ENCODE measurements around the gene CDH23.

Gene CDH23

GRCh38 chr10:71812016-71812912, 415.5 kb downstream of the CDH23 start:
- no peak for DNase-seq

GRCh38 chr10:71812913-71813590, 416.3 kb downstream of the CDH23 start:
- DNase-seq: no peak

DNA sequence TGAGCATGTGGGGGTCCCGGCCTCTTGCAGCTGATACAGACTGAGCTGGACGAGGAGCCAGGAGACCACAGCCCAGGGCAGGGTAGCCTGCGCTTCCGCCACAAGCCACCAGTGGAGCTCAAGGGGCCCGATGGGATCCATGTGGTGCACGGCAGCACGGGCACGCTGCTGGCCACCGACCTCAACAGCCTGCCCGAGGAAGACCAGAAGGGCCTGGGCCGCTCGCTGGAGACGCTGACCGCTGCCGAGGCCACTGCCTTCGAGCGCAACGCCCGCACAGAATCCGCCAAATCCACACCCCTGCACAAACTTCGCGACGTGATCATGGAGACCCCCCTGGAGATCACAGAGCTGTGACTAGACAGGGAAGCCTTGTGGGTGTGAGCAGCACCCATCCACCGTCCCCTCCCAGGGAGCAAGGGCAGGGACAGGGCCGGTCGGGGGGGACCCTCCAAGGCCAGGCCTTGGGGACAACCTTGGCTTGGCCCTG, 418.2 kb downstream of the CDH23 start:
- no peak for DNase-seq

- DNase-seq: no peak
Observed at GRCh38 chr10:71815515-71816130, 418.9 kb downstream of the CDH23 start.

GRCh38 chr10:71816421-71816851, 419.7 kb downstream of the CDH23 start:
- DNase-seq: no peak

- no peak for DNase-seq
Observed at GRCh38 chr10:71816936-71817618, 420.4 kb downstream of the CDH23 start.

GRCh38 chr10:71817831-71818655, 421.3 kb downstream of the CDH23 start:
- DNase-seq: no peak

DNA sequence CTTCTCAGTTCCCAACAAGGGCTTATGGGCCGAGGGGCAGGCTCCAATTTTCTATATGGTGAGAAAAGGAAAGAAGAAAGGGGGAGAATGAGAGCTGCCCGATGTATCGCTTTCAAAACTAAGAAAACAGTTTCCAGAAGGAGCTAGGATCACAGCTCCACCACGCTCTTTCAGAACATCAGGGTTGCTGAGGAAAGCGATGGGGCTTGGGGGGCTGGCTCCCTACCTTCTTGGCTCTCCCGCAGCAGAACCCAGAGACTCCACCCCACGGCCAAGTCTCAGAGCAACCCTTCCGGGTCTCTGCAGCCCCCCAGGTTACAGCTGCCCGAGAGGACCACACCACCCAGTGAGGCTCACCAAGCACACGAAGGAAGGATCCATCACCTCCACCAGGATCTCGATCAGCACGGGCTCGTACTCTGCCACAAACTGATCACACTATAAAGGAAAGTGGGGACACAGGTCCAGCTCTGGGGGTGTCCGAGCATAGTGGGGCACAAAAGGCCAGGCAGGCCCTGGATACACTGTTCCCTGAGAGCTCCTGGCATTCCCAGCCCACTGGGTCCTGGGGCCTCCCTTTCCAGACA, 422.0 kb downstream of the CDH23 start:
- no peak for DNase-seq

GRCh38 chr10:71819441-71819861, 422.7 kb downstream of the CDH23 start:
- no peak for DNase-seq

- DNase-seq: no peak
Observed at GRCh38 chr10:71819985-71820384, 423.3 kb downstream of the CDH23 start.

DNA sequence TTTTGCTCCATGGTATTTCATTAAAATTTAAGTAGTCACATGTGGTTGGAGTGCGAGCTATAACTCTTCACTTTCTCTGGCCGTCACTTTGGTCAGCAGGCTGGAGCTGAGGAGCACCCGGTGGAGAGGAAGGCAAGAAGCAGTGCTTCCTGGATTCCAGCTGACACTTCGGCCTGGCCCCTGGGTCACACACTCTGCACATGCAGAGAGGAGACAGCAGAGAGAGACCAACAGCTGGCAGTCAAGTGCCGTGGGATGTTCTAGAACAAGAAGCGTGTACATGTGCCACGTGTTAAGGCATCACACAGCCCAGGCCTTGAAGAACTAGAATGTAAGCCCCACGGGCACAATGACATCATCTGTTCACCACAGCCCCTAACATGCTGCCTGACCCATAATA, 424.2 kb downstream of the CDH23 start:
- no peak for DNase-seq

GRCh38 chr10:71821909-71822763, 425.4 kb downstream of the CDH23 start:
- no peak for DNase-seq

DNA sequence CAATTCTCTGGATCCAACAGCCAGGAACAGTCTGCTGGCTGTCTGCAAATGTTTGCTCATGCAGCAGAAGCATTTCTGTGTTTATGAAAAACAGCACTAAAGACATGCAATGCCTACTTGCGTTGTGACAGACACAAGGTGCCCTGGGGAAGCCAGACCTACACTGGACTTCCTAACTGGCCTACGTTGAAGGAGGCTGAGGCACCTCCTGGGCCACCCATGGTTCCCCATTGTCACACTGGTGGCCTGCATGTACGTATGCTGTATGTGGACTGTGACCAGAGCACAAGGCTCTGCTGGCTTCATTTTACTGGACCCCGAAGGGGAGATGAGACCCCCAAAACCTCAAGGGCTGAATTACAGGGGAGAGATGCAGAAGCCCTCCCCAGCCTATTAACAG, 426.6 kb downstream of the CDH23 start:
- DNase-seq: no peak

DNA sequence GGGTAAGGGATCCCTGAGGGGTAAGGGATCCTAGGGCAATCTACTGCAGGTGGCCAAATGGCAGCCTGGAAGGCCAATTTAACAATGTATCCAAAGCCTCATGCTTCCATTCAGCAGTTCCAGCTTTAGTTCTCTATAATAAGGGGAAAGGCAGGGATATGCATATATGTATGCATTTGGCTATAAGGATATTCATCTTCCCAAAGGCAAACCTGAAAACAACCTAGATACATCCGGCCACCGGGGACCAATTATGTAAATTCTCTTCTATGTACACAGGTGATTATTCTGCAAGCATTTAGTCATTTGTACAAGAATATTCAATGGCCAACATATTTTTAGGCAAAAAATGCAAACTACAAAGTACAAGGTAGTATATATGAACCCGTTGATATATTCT, 427.6 kb downstream of the CDH23 start:
- DNase-seq: no peak

GRCh38 chr10:71825217-71825616, 428.5 kb downstream of the CDH23 start:
- DNase-seq: no peak

DNA sequence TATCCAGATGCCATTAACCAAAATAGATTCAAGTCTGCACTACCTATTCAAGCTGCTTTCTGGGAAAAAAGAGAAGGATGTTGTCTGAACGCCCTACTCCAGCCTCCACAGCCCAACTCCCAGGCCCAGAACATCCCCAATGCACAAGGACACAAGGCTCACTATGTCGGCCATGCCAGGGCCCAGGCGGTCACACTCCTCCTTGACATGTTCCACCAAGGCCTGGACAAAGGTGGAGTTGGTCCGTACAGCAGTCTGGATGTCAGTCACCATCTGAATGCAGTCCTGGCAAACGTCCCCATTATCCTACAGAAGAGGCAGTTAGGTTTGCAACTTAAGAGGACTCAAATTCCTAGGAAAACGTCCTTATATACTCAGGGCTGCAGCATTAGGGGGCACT, 431.1 kb downstream of the CDH23 start:
- DNase-seq: no peak

DNA sequence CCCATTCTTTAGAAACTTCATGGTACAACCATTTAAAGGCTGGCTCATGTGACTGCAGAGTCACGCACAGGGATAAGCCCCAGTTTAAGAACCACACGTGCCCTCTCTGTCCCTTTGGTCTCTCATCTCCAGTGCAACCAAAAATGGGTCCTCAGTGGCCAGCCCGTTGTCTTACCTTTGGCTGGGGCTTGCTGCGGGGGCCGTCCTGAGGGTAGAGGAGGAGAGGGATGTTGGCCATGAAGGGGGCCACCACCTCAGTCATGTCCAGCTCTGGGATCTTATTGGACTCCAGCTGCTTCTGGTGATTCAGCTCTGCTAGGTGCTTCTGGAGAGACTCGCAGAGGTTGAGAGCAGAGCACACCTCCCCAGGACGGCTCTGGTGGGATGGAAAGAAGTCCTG, 432.0 kb downstream of the CDH23 start:
- DNase-seq: no peak

DNA sequence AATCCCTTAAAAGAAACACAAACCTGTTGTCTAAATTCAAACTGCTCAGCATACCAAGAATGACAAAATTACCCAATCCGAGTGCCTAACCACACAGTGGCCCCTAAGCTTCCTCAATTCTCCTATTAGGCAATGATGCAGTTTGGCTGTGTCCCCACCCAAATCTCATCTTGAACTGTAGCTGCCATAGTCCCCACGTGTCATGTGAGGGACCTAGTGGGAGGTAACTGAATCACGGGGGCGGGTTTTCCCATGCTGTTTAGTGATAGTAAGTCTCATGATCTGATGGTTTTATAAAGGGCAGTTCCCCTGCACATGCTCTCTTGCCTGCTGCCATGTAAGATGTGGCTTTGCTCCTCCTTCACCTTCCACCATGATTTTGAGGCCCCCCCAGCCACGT, 432.5 kb downstream of the CDH23 start:
- no peak for DNase-seq

DNA sequence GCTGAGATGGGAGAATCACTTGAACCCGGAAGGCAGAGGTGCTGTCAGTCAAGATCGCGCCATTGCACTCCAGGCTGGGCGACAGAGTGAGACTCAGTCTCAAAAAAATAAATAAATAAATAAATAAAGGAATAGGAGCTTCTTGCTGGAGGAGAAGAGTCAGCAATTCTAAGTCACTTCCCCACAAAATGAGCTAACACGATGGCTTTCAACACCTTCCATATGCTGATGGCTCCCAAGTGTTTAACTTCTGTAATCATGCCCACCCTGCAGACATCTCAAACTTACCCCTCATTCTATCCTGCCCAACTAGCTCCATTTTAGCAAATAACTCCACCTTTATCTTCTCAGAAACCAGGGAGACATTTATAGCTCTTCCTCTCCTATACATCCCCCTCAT, 433.2 kb downstream of the CDH23 start:
- no peak for DNase-seq

DNA sequence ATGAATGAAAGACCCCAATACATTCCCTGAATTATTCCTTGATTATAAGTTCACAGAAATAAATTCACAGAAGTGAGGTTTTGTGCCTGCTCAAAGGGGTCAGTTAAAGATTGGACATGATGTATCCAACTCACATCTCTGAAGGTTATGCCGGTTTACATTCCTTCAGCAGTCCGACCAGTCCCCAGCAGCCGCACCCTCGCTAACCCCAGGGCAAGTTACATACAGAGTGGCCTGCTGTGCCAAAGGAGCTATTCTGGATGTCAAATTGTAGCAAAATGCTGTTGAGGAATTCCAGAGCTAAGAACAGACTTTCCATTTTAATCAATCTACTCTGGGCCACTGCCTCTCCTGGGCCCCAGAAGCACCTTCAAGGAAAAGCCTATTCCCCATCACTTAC, 434.0 kb downstream of the CDH23 start:
- DNase-seq: no peak
